Upper lobe of right lung (tissue), 1 donor: Measurements from ENCODE around the gene ANK3. TPM values are rescaled to one million over a fixed set of nuclear protein-coding genes. Genes with fewer than 3 reads are reported as not detected.
A peak's percentile ranks its signal among the peaks of the same experiment; 100 is the strongest.

Experiments
- ATAC-seq: fragments of 200-7000 bp; cut with Tn5 transposase; one replicate; pipeline ENCODE4 v1.9.1; 2020; ENCODE audit warnings: mild to moderate bottlenecking, moderate library complexity
- DNase-seq: peaks from one replicate; pipeline ENCODE4 v3.0.0-alpha.2; 2020
- H3K27ac ChIP-seq: fragments of 200-600 bp; one replicate; pipeline ENCODE4 v1.8.0; 2022
- H3K27me3 ChIP-seq: fragments of 200-600 bp; one replicate; pipeline ENCODE4 v1.8.0; 2022; ENCODE audit warnings: mild to moderate bottlenecking
- H3K36me3 ChIP-seq: fragments of 200-600 bp; one replicate; pipeline ENCODE4 v1.8.0; 2022
- H3K4me1 ChIP-seq: fragments of 200-600 bp; one replicate; pipeline ENCODE4 v1.8.0; 2022
- H3K4me3 ChIP-seq: fragments of 200-600 bp; one replicate; pipeline ENCODE4 v1.8.0; 2022; ENCODE audit warnings: mild to moderate bottlenecking
- H3K9me3 ChIP-seq: fragments of 200-600 bp; one replicate; pipeline ENCODE4 v1.8.0; 2022
- intact Hi-C: fragments of 100-400 bp; cut with DNase I; formaldehyde crosslinking; loops from one replicate; pipeline ENCODE4 v1.11.0; 2022
- total RNA-seq: library from RNA; stranded (reverse); fragmentation: NEBNext Ultra II Directional; extraction: Animal tissue kit (Norgen Biotek cat#: 25700); gene quantifications from one replicate; pipeline ENCODE4 v1.2.1, GENCODE V29; 2021
- TF ChIP-seq, protein P1 (sequence below): fragments of 200-600 bp; IDR thresholded peaks from one replicate; pipeline ENCODE4 v1.8.0; 2022; ENCODE audit warnings: antibody characterized with exemption
- donor health status: DM: no; HTN: yes; CAD: no; lungs with severe emphysema.

ANK3 gene
- total RNA-seq, 1 donor from 2014 or later = 91.1 TPM

DNA sequence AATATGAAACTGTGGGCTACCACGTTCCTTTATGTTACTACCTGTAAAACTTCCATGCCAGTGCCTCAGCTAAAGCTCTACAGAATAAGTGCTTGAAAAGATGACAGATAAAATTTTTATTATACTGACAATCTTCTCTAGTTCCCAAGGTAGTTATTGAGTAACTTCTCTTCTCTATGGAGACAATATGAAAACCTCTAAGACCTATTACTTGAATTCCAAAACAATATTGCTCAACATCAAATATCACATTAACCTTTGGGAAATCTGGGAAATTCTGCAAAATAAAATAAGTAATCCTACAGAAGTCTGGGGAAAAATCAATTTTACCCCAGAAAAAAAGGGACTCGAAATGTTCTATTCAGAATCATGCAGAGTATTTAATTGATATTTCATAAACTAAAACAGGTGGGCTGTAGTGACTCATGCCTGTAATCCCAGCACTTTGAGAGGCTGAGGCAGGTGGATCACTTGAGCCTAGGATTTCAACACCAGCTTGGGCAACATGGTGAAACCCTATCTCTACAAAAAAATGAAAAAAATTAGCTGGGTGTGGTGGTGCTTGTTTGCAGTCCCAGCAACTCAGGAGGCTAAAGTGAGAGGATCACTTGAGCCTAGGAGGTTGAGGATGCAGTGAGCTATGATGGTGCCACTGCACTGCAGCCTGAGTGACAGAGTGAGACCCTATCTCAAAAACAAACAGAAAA, 23.8 kb upstream of the ANK3 start:
- Histone ChIP-seq H3K36me3 (no peaks in the 10 kb centered on the region), H3K27me3 (no peaks in the 10 kb centered on the region), H3K4me1 (no peaks in the 10 kb centered on the region), H3K4me3 (no peak overlapping the region), H3K27ac (no peak overlapping the region), H3K9me3 (no peaks in the 10 kb centered on the region)
- DNase-seq = no peak
- intact Hi-C loops = no loop called here
- ATAC-seq = peak; percentile 52
- TF ChIP-seq, protein P1, sequence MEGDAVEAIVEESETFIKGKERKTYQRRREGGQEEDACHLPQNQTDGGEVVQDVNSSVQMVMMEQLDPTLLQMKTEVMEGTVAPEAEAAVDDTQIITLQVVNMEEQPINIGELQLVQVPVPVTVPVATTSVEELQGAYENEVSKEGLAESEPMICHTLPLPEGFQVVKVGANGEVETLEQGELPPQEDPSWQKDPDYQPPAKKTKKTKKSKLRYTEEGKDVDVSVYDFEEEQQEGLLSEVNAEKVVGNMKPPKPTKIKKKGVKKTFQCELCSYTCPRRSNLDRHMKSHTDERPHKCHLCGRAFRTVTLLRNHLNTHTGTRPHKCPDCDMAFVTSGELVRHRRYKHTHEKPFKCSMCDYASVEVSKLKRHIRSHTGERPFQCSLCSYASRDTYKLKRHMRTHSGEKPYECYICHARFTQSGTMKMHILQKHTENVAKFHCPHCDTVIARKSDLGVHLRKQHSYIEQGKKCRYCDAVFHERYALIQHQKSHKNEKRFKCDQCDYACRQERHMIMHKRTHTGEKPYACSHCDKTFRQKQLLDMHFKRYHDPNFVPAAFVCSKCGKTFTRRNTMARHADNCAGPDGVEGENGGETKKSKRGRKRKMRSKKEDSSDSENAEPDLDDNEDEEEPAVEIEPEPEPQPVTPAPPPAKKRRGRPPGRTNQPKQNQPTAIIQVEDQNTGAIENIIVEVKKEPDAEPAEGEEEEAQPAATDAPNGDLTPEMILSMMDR = no peak

DNA sequence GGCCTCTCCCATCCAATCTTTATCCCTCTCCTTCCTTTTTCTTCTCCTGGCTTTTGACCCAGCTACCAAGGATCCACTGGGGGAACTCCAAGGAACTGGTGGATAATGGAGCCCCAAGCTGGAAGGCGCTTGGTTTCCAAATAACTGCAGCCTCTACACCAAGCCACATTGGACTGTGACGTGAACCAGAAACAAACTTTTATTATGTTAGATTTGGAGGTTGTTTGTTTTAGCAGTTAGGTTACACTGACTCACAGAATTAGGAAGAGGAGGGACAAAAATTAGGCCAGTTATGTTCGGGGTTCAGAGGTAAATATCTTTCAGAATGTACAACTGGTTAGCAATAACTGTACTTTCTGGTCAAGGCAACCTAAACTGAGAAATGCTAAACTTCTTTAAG, 21.3 kb upstream of the ANK3 start:
- TF ChIP-seq, protein P1 = no peak
- ATAC-seq (no peak), DNase-seq (no peak)
- Histone ChIP-seq H3K4me1 (no peaks in the 10 kb centered on the region), H3K4me3 (no peak overlapping the region), H3K36me3 (no peaks in the 10 kb centered on the region), H3K27me3 (no peaks in the 10 kb centered on the region), H3K27ac (no peak overlapping the region), H3K9me3 (no peaks in the 10 kb centered on the region)
- intact Hi-C loops = no loop called here

DNA sequence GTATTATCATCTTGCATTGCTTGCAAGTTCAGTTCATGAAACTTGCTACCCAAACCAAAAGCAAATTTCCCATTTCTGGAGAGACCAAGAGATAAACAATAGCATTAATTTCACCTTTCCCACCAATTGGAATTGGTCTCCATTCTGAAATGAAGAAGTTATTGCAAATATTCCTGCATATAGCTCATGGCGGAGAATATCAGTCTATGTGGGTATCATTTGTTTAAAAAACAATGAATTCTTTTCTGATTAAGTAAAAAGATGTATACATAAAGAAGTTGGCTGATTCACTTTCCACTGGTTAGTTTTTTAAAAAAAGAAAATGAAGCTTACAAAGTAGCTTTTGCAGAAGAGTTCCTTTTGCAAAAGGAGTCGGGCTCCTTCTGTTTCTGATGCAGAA, 19.5 kb upstream of the ANK3 start:
- no peak overlapping the region for H3K4me3 ChIP-seq
- H3K9me3 ChIP-seq = no peaks in the 10 kb centered on the region
- no peaks in the 10 kb centered on the region for H3K27me3 ChIP-seq
- intact Hi-C loops = no loop called here
- TF ChIP-seq, protein P1 = no peak
- H3K27ac ChIP-seq = no peak overlapping the region
- no peak for DNase-seq
- no peak for ATAC-seq
- H3K4me1 ChIP-seq = no peaks in the 10 kb centered on the region
- no peaks in the 10 kb centered on the region for H3K36me3 ChIP-seq

DNA sequence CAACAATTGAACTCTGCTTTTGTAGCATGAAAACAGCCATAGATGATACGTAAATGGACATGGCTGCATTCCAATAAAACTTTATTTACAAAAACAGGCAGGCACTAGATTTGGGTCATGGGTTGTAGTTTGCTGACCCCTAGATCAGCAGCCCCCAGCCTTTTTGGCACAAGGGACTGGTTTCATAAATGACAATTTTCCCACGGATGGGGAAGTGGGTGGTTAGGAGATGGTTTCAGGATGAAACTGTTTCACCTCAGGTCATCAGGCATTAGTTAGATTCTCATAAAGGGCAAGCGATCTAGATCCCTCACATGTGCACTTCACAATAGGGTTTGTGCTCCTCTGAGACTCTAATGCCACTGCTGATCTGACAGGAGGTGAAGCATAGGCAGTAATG, 16.5 kb upstream of the ANK3 start:
- DNase-seq = no peak
- TF ChIP-seq, protein P1 = no peak
- Histone ChIP-seq H3K4me3 (no peak overlapping the region), H3K9me3 (no peaks in the 10 kb centered on the region), H3K27me3 (no peaks in the 10 kb centered on the region), H3K27ac (no peak overlapping the region), H3K4me1 (no peaks in the 10 kb centered on the region), H3K36me3 (no peaks in the 10 kb centered on the region)
- no peak for ATAC-seq
- intact Hi-C loops = no loop called here

DNA sequence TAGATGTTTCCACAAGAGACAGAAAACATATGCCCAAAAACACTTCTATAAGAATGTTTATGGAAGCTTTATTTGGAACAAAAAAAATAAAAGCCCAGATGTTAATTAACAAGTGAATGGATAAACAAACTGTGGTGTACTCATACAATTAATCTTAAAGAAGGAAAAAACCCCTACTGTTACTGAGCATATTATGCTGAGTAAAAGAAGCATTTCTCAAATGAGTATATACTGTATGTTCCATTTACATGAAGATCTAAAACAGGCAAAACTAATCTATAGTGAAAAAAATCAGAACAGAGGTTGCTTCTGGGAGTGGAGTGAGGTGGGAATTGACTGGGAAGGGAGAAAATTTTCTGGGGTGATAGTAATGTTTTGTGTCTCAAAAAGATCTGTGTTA, 15.5 kb upstream of the ANK3 start:
- no peak overlapping the region for H3K27ac ChIP-seq
- H3K9me3 ChIP-seq = no peaks in the 10 kb centered on the region
- no peak overlapping the region for H3K4me3 ChIP-seq
- no peaks in the 10 kb centered on the region for H3K4me1 ChIP-seq
- no peaks in the 10 kb centered on the region for H3K27me3 ChIP-seq
- DNase-seq (no peak), ATAC-seq (no peak)
- intact Hi-C loops = no loop called here
- TF ChIP-seq, protein P1 = no peak
- no peaks in the 10 kb centered on the region for H3K36me3 ChIP-seq
